Activated CD4-positive, alpha-beta T cell treated with anti-CD3 and anti-CD28 coated beads for 4 hours (primary cell): Measurements from ENCODE around the gene CCT3.
"Not testable (repeated sequence)": the region's sequence is repeated elsewhere in the genome, so short reads cannot be mapped to it uniquely, and the experiment has no call there.

ENCODE experiments used
- DNase-seq, 2 donors: peaks; one replicate each; pipeline ENCODE4 v3.0.0-alpha.2; 2020

The CCT3 gene

GRCh38 chr1:156368157-156368658 is 30.1 kb upstream of the CCT3 start:
- DNase-seq = no peak

GRCh38 chr1:156367383-156368156 is 29.5 kb upstream of the CCT3 start:
- DNase-seq = no peak

- no peak for DNase-seq
These were observed 28.5 kb upstream of the CCT3 start for GRCh38 chr1:156366378-156367166.

GRCh38 chr1:156365754-156366153 is 27.7 kb upstream of the CCT3 start:
- DNase-seq = no peak

- DNase-seq = no peak
These were observed 22.4 kb upstream of the CCT3 start for GRCh38 chr1:156360534-156360933.

- no peak for DNase-seq
These were observed 21.9 kb upstream of the CCT3 start for GRCh38 chr1:156359973-156360372.

- DNase-seq = no peak
These were observed 21.2 kb upstream of the CCT3 start for GRCh38 chr1:156359249-156359648.

- no peak for DNase-seq
These were observed 20.5 kb upstream of the CCT3 start for GRCh38 chr1:156358641-156359040.

GRCh38 chr1:156357977-156358376 is 19.9 kb upstream of the CCT3 start:
- no peak for DNase-seq

- DNase-seq = peak; percentile 52 to 68
These were observed 18.9 kb upstream of the CCT3 start for GRCh38 chr1:156356875-156357534.

GRCh38 chr1:156356262-156356874 is 18.3 kb upstream of the CCT3 start:
- DNase-seq = no peak

- not testable (repeated sequence) for DNase-seq
These were observed 14.4 kb upstream of the CCT3 start for GRCh38 chr1:156352481-156352880.

- DNase-seq = no peak
These were observed 9.2 kb upstream of the CCT3 start for GRCh38 chr1:156347331-156347730.

GRCh38 chr1:156346636-156347035 is 8.5 kb upstream of the CCT3 start:
- no peak for DNase-seq

GRCh38 chr1:156346035-156346434 is 7.9 kb upstream of the CCT3 start:
- DNase-seq = not testable (repeated sequence)

GRCh38 chr1:156344409-156344808 is 6.3 kb upstream of the CCT3 start:
- no peak for DNase-seq

GRCh38 chr1:156342166-156342955 is 4.3 kb upstream of the CCT3 start:
- DNase-seq = no peak

- DNase-seq = peak in 1 of 2 donors; percentile 33
These were observed 258 bp downstream of the CCT3 start for GRCh38 chr1:156337888-156338179.

- peak in 1 of 2 donors; percentile 5 for DNase-seq
These were observed 822 bp downstream of the CCT3 start for GRCh38 chr1:156337052-156337887.

- DNase-seq = no peak
These were observed 1.9 kb downstream of the CCT3 start for GRCh38 chr1:156336242-156336641.

GRCh38 chr1:156323179-156323578 is 14.9 kb downstream of the CCT3 start:
- DNase-seq = not testable (repeated sequence)
